Transverse colon (tissue), 4 donors: Measurements from ENCODE around the gene TMEM106C.

ENCODE experiments used
- CTCF ChIP-seq, 5 experiments: fragments of 200-600 bp in 3 of 5; fragments of 450-650 bp in 2 of 5; sonication (generic) in 3 of 5; IDR thresholded peaks; 1 replicate in 2 of 5; 2 replicates in 3 of 5; pipeline ENCODE4 v1.5.1; 2016 to 2017; ENCODE audit warnings: antibody characterized with exemption in 5 of 5, inconsistent platforms in 3 of 5, mild to moderate bottlenecking in 2 of 5, moderate library complexity in 1 of 5
- POLR2A ChIP-seq: fragments of 450-650 bp; IDR thresholded peaks from one replicate; pipeline ENCODE4 v1.6.1; 2016; ENCODE audit warnings: antibody characterized with exemption, mild to moderate bottlenecking, moderate library complexity
- POLR2AphosphoS5 ChIP-seq, 3 donors: sonication (generic); formaldehyde crosslinking; IDR thresholded peaks; one replicate each; pipeline ENCODE4 v1.6.1; 2016; ENCODE audit warnings: antibody characterized with exemption in 3 of 3

GRCh38 chr12:47944685-47945340, 18.6 kb upstream of the TMEM106C start:
- no peak for TF ChIP-seq POLR2AphosphoS5 (IDR thresholded peaks at IDR 0.05)
- TF ChIP-seq CTCF (IDR thresholded peaks at IDR 0.05): no peak
- TF ChIP-seq POLR2A: no peak
